Measurements from ENCODE around the gene PEMT. TPM values are rescaled to one million over a fixed set of nuclear protein-coding genes. Genes with fewer than 3 reads are reported as not detected.

PEMT gene
- total RNA-seq, 1 experiment from 2014 or later, result 29.5 TPM

DNA sequence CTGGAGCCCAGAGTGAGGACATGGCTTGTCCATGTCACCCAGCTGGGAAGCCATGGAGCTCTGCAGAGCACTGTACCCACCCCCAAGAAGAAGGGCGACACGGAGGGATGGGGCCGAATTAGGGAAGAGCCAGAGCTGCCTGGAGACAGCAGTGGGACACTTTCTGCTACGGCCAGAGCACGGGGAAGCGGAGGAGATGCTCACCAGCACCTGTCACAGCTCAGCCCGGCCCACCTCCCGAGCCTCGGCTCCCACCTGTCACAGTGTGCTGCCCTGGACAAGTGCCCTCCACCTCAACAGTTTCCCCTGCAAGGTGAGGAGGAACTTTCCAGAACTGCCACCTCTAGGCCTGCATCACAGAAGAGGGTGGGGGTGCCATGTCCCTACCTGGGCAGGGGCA is 36.4 kb downstream of the PEMT start:
- ChIA-PET POLR2A (no interaction called here), CTCF (no interaction called here)
- no peaks in the 10 kb centered on the region for H3K27me3 ChIP-seq (replicated peaks; ENCODE audit: control insufficient read depth, insufficient read depth, low read length)
- intact Hi-C loops (cut with micrococcal nuclease; ENCODE audit: unreplicated experiment), result no loop called here
- H3K27me3 Mint-ChIP-seq (ENCODE audit: insufficient read depth, unreplicated experiment), result no peaks in the 10 kb centered on the region
- H3K4me1 ChIP-seq, result peaks cover 10% of the 10 kb centered on the region; the same call in 1 of the 2 replicates
- no peak for DNase-seq
- H3K4me3 Mint-ChIP-seq (ENCODE audit: unreplicated experiment), result no peak overlapping the region
- H3K9me3 Mint-ChIP-seq (ENCODE audit: unreplicated experiment), result no peaks in the 10 kb centered on the region
- BruUV-seq (replicated peaks), result no TSS peak
- H3K9me3 ChIP-seq, result no peaks in the 10 kb centered on the region
- TF ChIP-seq, protein P1, sequence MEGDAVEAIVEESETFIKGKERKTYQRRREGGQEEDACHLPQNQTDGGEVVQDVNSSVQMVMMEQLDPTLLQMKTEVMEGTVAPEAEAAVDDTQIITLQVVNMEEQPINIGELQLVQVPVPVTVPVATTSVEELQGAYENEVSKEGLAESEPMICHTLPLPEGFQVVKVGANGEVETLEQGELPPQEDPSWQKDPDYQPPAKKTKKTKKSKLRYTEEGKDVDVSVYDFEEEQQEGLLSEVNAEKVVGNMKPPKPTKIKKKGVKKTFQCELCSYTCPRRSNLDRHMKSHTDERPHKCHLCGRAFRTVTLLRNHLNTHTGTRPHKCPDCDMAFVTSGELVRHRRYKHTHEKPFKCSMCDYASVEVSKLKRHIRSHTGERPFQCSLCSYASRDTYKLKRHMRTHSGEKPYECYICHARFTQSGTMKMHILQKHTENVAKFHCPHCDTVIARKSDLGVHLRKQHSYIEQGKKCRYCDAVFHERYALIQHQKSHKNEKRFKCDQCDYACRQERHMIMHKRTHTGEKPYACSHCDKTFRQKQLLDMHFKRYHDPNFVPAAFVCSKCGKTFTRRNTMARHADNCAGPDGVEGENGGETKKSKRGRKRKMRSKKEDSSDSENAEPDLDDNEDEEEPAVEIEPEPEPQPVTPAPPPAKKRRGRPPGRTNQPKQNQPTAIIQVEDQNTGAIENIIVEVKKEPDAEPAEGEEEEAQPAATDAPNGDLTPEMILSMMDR (IDR thresholded peaks at IDR 0.05; ENCODE audit: insufficient read depth in 1 of 2, low read depth in 1 of 2, low read length in 1 of 2, severe bottlenecking in 1 of 2, unreplicated experiment in 1 of 2), result no peak
- no peak overlapping the region for H3K27ac Mint-ChIP-seq (ENCODE audit: unreplicated experiment)
- H3K4me3 ChIP-seq (ENCODE audit: low read depth, low read length), result no peak overlapping the region
- H3K36me3 ChIP-seq (ENCODE audit: control insufficient read depth, insufficient read depth, low read length), result no peaks in the 10 kb centered on the region
- no peaks in the 10 kb centered on the region for H3K36me3 Mint-ChIP-seq (ENCODE audit: insufficient read depth, unreplicated experiment)
- H3K4me1 Mint-ChIP-seq (ENCODE audit: low read depth, unreplicated experiment), result peaks cover 5% of the 10 kb centered on the region

DNA sequence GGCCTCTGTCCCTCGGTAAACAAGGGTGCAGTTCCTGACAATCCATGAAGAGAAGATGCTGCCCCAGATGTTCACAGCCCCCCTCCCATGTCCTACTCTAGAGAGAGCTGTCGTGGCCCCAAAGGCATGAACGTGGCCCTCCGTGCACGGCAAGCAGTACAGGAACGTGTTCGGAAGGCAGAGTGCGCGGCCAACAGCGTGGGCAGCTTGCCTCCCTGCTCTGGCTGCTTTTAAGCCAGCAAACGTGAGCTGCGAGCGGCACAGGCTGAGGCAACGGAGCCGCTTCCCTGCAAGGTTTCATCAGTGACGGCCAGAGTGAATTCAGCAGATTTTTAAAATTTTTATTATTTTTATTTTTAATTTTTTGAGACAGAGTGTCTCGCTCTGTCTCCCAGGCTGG is 37.2 kb downstream of the PEMT start:
- no peaks in the 10 kb centered on the region for H3K27me3 Mint-ChIP-seq (ENCODE audit: insufficient read depth, unreplicated experiment)
- no TSS peak for BruUV-seq (replicated peaks)
- CTCF ChIA-PET, result no interaction called here
- H3K36me3 ChIP-seq (ENCODE audit: control insufficient read depth, insufficient read depth, low read length), result no peaks in the 10 kb centered on the region
- no peaks in the 10 kb centered on the region for H3K27me3 ChIP-seq (replicated peaks; ENCODE audit: control insufficient read depth, insufficient read depth, low read length)
- H3K4me1 Mint-ChIP-seq (ENCODE audit: low read depth, unreplicated experiment), result peaks cover 5% of the 10 kb centered on the region
- no peaks in the 10 kb centered on the region for H3K9me3 ChIP-seq
- H3K27ac Mint-ChIP-seq (ENCODE audit: unreplicated experiment), result peak overlapping the region; percentile 45
- H3K4me3 ChIP-seq (ENCODE audit: low read depth, low read length), result no peak overlapping the region
- POLR2A ChIA-PET, result no interaction called here
- H3K9me3 Mint-ChIP-seq (ENCODE audit: unreplicated experiment), result no peaks in the 10 kb centered on the region
- peaks cover 10% of the 10 kb centered on the region; the same call in 1 of the 2 replicates for H3K4me1 ChIP-seq
- intact Hi-C loops (cut with micrococcal nuclease; ENCODE audit: unreplicated experiment), result no loop called here
- H3K4me3 Mint-ChIP-seq (ENCODE audit: unreplicated experiment), result no peak overlapping the region
- no peak for DNase-seq
- TF ChIP-seq, protein P1 (IDR thresholded peaks at IDR 0.05; ENCODE audit: insufficient read depth in 1 of 2, low read depth in 1 of 2, low read length in 1 of 2, severe bottlenecking in 1 of 2, unreplicated experiment in 1 of 2), result no peak
- no peaks in the 10 kb centered on the region for H3K36me3 Mint-ChIP-seq (ENCODE audit: insufficient read depth, unreplicated experiment)

DNA sequence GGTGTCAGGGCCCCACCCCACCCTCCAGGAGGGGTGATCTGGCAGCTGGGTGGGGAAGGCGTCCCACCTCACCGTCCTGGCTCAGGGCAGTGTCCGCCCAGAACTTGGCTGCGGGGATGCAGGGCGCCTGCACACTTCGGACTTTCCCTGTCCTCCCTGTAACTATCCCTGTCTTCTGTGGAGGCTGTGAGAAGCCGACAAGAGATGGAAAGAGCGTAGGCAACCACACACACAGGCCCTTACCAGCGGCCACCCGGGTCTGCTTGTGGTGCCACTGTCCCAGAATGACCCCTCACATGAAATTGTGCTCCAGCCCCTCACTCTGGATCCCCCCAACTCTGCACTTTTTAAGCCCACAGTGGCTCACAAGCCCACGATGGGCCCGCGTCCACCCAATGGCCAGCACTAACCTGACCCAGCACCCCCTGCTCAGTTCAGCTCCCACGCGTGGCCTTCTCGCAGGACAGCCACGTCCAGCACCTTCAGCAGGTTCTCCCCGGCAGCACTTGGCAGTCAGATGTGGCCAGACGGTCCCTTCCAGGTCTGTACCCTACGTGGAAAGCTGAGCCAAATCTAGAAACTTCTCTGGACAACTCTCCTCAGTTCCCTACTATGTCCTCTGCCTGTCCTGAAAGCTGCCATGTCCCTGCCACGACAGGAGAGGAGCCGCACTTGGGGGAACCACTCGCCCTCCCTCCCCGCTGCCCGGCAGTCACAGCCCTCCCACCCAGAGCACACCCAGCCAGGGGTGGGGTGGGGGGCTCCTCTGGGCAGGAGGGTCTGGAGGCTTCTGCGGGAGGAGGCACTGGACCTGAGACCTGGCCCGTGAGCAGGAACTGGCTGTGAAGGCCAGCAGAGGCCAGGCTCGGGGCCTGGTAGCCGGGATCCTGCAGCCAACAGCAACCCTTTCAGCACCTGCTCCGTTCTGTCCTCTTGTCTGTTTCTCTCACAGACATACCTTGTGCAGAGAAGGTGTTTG is 38.0 kb downstream of the PEMT start:
- Histone ChIP-seq H3K4me1 (peaks cover 10% of the 10 kb centered on the region; the same call in 1 of the 2 replicates), H3K4me3 (ENCODE audit: low read depth, low read length) (no peak overlapping the region), H3K27me3 (replicated peaks; ENCODE audit: control insufficient read depth, insufficient read depth, low read length) (no peaks in the 10 kb centered on the region), H3K36me3 (ENCODE audit: control insufficient read depth, insufficient read depth, low read length) (no peaks in the 10 kb centered on the region), H3K9me3 (no peaks in the 10 kb centered on the region)
- peak overlapping the region; percentile 45 for H3K27ac Mint-ChIP-seq (ENCODE audit: unreplicated experiment)
- peaks cover 5% of the 10 kb centered on the region for H3K4me1 Mint-ChIP-seq (ENCODE audit: low read depth, unreplicated experiment)
- no peak for DNase-seq
- TF ChIP-seq, protein P1 (IDR thresholded peaks at IDR 0.05; ENCODE audit: insufficient read depth in 1 of 2, low read depth in 1 of 2, low read length in 1 of 2, severe bottlenecking in 1 of 2, unreplicated experiment in 1 of 2), result no peak
- ChIA-PET POLR2A (no interaction called here), CTCF (interaction anchor here (0.6 kb wide), 1 partner anchor 203 kb away, joined by 6 read pairs; no protein-coding TSS in a partner anchor)
- no peak overlapping the region for H3K4me3 Mint-ChIP-seq (ENCODE audit: unreplicated experiment)
- H3K27me3 Mint-ChIP-seq (ENCODE audit: insufficient read depth, unreplicated experiment), result no peaks in the 10 kb centered on the region
- H3K36me3 Mint-ChIP-seq (ENCODE audit: insufficient read depth, unreplicated experiment), result no peaks in the 10 kb centered on the region
- intact Hi-C loops (cut with micrococcal nuclease; ENCODE audit: unreplicated experiment), result no loop called here
- H3K9me3 Mint-ChIP-seq (ENCODE audit: unreplicated experiment), result no peaks in the 10 kb centered on the region
- no TSS peak for BruUV-seq (replicated peaks)
